HCT116 (cell line): ENCODE measurements around the gene LHX1. TPM values are rescaled to one million over a fixed set of nuclear protein-coding genes. Genes with fewer than 3 reads are reported as not detected.

ENCODE experiments used
- ATAC-seq: fragments of 200-7000 bp; cut with Tn5 transposase; 2 replicates; pipeline ENCODE4 v1.9.1; 2020; ENCODE audit warnings: mild to moderate bottlenecking, moderate library complexity
- BruUV-seq: library from RNA; stranded (reverse); fragments of 400-500 nt; replicated peaks from 2 replicates; lab custom pipeline; 2021; lab: Mats Ljungman, UMichigan
- CTCF ChIA-PET: fragments of 300-600 bp; sonication (Branson Sonifier 250); formaldehyde crosslinking; loops from one replicate; lab custom pipeline; 2021; ENCODE audit warnings: antibody characterized with exemption; lab: Charles Lee
- POLR2A ChIA-PET: fragments of 300-600, 350-600 bp; sonication (Branson Sonifier 250); formaldehyde crosslinking; loops from one replicate; lab custom pipeline; 2021; ENCODE audit warnings: antibody characterized with exemption; lab: Charles Lee
- RAD21 ChIA-PET, 2 experiments: fragments of 300-600 bp; sonication (Branson Sonifier 250); formaldehyde crosslinking; loops; one replicate each; lab custom pipeline; 2023; ENCODE audit warnings: low total read pairs in 2 of 2; ENCODE audit not compliant: uncharacterized antibody in 2 of 2, unreplicated experiment in 2 of 2, low non-redundant PET in 1 of 2; lab: Charles Lee
- DNase-seq: peaks from one replicate; pipeline ENCODE4 v3.0.0-alpha.2; 2010; ENCODE audit warnings: low read depth, low spot score
- H2AFZ ChIP-seq: fragments of 200-600 bp; shearing (Covaris generic), sonication (generic); 2 replicates; pipeline ENCODE4 v1.6.1; 2017; ENCODE audit warnings: low read depth, mixed run types, mixed read lengths, antibody characterized with exemption, low read length; ENCODE audit not compliant: poor library complexity, severe bottlenecking
- H3K27ac ChIP-seq: 2 replicates; pipeline ENCODE4 v1.5.1; 2012; ENCODE audit warnings: low read depth, low read length
- H3K27me3 ChIP-seq: fragments of 200-600 bp; sonication (generic); 2 replicates; pipeline ENCODE4 v1.6.1; 2016; ENCODE audit warnings: mixed run types, low read length, mixed read lengths; ENCODE audit not compliant: insufficient read depth
- H3K36me3 ChIP-seq, 2 experiments: fragments of 200-500 bp in 1 of 2; fragments of 200-600 bp in 1 of 2; sonication (Bioruptor generic) in 1 of 2; sonication (generic) in 1 of 2; 2 replicates each; pipeline versions ENCODE4 v1.5.1 to v1.6.1; 2014 to 2016; ENCODE audit warnings: low read length in 2 of 2, inconsistent platforms in 1 of 2, mixed read lengths in 1 of 2, mixed run types in 1 of 2; ENCODE audit not compliant: insufficient read depth in 2 of 2, control insufficient read depth in 1 of 2
- H3K4me1 ChIP-seq, 2 experiments: fragments of 200-600 bp in 1 of 2; sonication (generic) in 1 of 2; 2 replicates each; pipeline versions ENCODE4 v1.5.1 to v1.6.1; 2012 to 2017; ENCODE audit warnings: low read length in 2 of 2, inconsistent platforms in 1 of 2, mild to moderate bottlenecking in 1 of 2, mixed read lengths in 1 of 2, mixed run types in 1 of 2, moderate library complexity in 1 of 2; ENCODE audit not compliant: insufficient read depth in 2 of 2, control insufficient read depth in 1 of 2
- H3K4me2 ChIP-seq: fragments of 200-600 bp; sonication (generic); 2 replicates; pipeline ENCODE4 v1.6.1; 2017; ENCODE audit warnings: mixed run types, low read length, mixed read lengths
- H3K4me3 ChIP-seq, 2 experiments: fragments of 200-600 bp in 1 of 2; sonication (generic) in 1 of 2; replicated peaks in 1 of 2; 2 replicates each; pipeline ENCODE4 v1.5.1; 2011 to 2016; ENCODE audit warnings: low read length in 2 of 2, control low read depth in 1 of 2, low read depth in 1 of 2, mild to moderate bottlenecking in 1 of 2, mixed read lengths in 1 of 2, mixed run types in 1 of 2
- H3K79me2 ChIP-seq: fragments of 200-600 bp; sonication (generic); 2 replicates; pipeline ENCODE4 v1.6.1; 2017; ENCODE audit warnings: mild to moderate bottlenecking, mixed run types, low read length, moderate library complexity, mixed read lengths; ENCODE audit not compliant: insufficient read depth
- H3K9ac ChIP-seq: fragments of 200-600 bp; sonication (generic); 2 replicates; pipeline ENCODE4 v1.6.1; 2016; ENCODE audit warnings: low read length, mixed read lengths
- H3K9me2 ChIP-seq: fragments of 200-600 bp; sonication (generic), shearing (Covaris generic); 2 replicates; pipeline ENCODE4 v1.6.1; 2017; ENCODE audit warnings: mixed run types, mild to moderate bottlenecking, moderate library complexity; ENCODE audit not compliant: insufficient read depth
- H3K9me3 ChIP-seq, 2 experiments: fragments of 200-500 bp in 1 of 2; fragments of 200-600 bp in 1 of 2; sonication (Bioruptor generic) in 1 of 2; sonication (generic) in 1 of 2; 2 replicates each; pipeline ENCODE4 v1.6.1; 2014 to 2017; ENCODE audit warnings: low read length in 2 of 2, mixed read lengths in 2 of 2, inconsistent platforms in 1 of 2, low read depth in 1 of 2, mild to moderate bottlenecking in 1 of 2, mixed run types in 1 of 2, moderate library complexity in 1 of 2; ENCODE audit not compliant: control insufficient read depth in 1 of 2, insufficient read depth in 1 of 2
- H4K20me1 ChIP-seq: fragments of 200-600 bp; sonication (generic), shearing (Covaris generic); 2 replicates; pipeline ENCODE4 v1.6.1; 2017; ENCODE audit warnings: mixed run types, mild to moderate bottlenecking, moderate library complexity; ENCODE audit not compliant: insufficient read depth
- ATF3 ChIP-seq: IDR thresholded peaks from 2 replicates; pipeline ENCODE4 v1.6.1; 2012
- CEBPB ChIP-seq: IDR thresholded peaks from 2 replicates; pipeline ENCODE4 v1.6.1; 2012; ENCODE audit warnings: low read depth
- CTCF ChIP-seq, 3 experiments: fragments of 200-600 bp in 1 of 3; sonication (generic) in 1 of 3; IDR thresholded peaks in 2 of 3; conservative IDR thresholded peaks in 1 of 3; 2 replicates each; pipeline ENCODE4 v1.5.1; 2012 to 2017; ENCODE audit warnings: low read depth in 2 of 3, low read length in 2 of 3, antibody characterized with exemption in 1 of 3, borderline replicate concordance in 1 of 3, control low read depth in 1 of 3, mild to moderate bottlenecking in 1 of 3, mixed read lengths in 1 of 3, mixed run types in 1 of 3, moderate library complexity in 1 of 3; ENCODE audit not compliant: insufficient read depth in 1 of 3
- EZH2 ChIP-seq: fragments of 200-600 bp; sonication (generic); IDR thresholded peaks from 2 replicates; pipeline ENCODE4 v1.6.1; 2017; ENCODE audit warnings: antibody characterized with exemption, mixed run types
- FOSL1 ChIP-seq: IDR thresholded peaks from 2 replicates; pipeline ENCODE4 v1.6.1; 2012; ENCODE audit warnings: low read depth
- JUND ChIP-seq: IDR thresholded peaks from 2 replicates; pipeline ENCODE4 v1.6.1; 2012
- YY1 ChIP-seq: IDR thresholded peaks from 2 replicates; pipeline ENCODE4 v1.6.1; 2011; ENCODE audit warnings: low read length, low read depth, moderate library complexity, mild to moderate bottlenecking; ENCODE audit not compliant: insufficient replicate concordance; ENCODE audit errors: extremely low read depth
- ZNF274 ChIP-seq: fragments of 200-500 bp; sonication (Bioruptor generic); IDR thresholded peaks from 2 replicates; pipeline ENCODE4 v1.6.1; 2014; ENCODE audit warnings: mild to moderate bottlenecking, low read depth, low read length, inconsistent platforms
- intact Hi-C: fragments of 100-400 bp; cut with micrococcal nuclease; formaldehyde crosslinking; loops from 2 replicates; pipeline ENCODE4 v1.10.0; 2022
- total RNA-seq: library from RNA; stranded (reverse); gene quantifications from one replicate; pipeline ENCODE4 v1.2.1, GENCODE V29; 2021; ENCODE audit not compliant: unreplicated experiment

The LHX1 gene
- total RNA-seq, 1 experiment from 2014 or later, result 0.44 TPM

- RAD21 ChIA-PET, result no interaction called here
- CTCF ChIA-PET, result no interaction called here
- Histone ChIP-seq H3K9ac (no peak overlapping the region), H3K27me3 (no peaks in the 10 kb centered on the region), H3K4me3 (no peak overlapping the region), H4K20me1 (peaks cover 31% of the 10 kb centered on the region), H3K9me2 (no peaks in the 10 kb centered on the region), H3K4me1 (peaks cover 0 to 2% of the 10 kb centered on the region in 2 experiments; a peak in 1 of 4 replicates), H3K79me2 (peaks cover 100% of the 10 kb centered on the region), H3K36me3 (peaks cover 0 to 2% of the 10 kb centered on the region in 2 experiments; a peak in 2 of 4 replicates), H2AFZ (no peak overlapping the region), H3K9me3 (no peaks in the 10 kb centered on the region), H3K27ac (no peak overlapping the region), H3K4me2 (no peak overlapping the region)
- POLR2A ChIA-PET, result no interaction called here
- intact Hi-C loops, result no loop called here
- BruUV-seq, result no TSS peak
- no peak for TF ChIP-seq YY1
- no peak for TF ChIP-seq FOSL1
- no peak for TF ChIP-seq EZH2
- no peak for TF ChIP-seq ZNF274
- no peak for TF ChIP-seq ATF3
- no peak for TF ChIP-seq JUND
- TF ChIP-seq CEBPB, result no peak
- TF ChIP-seq CTCF (IDR thresholded peaks at IDR 0.05 in 2 of 3, conservative IDR thresholded peaks at IDR 0.05 in 1 of 3; ENCODE audit: borderline replicate concordance in 1 of 3, insufficient read depth in 1 of 3, low read depth in 2 of 3, low read length in 2 of 3), result no peak
- no peak for ATAC-seq
- DNase-seq, result no peak
Observed at GRCh38 chr17:36979565-36979941, 42.3 kb downstream of the LHX1 start.
